Endodermal cell (in vitro differentiated cells): ENCODE measurements around the gene SLC2A1. TPM values are rescaled to one million over a fixed set of nuclear protein-coding genes. Genes with fewer than 3 reads are reported as not detected.

Experiments
- DNase-seq: peaks from one replicate; pipeline ENCODE4 v3.0.0-alpha.2; 2017
- H3K27ac ChIP-seq: 2 replicates; pipeline ENCODE4 v1.5.1; 2013; ENCODE audit warnings: mild to moderate bottlenecking, low read depth, low read length, moderate library complexity
- H3K27me3 ChIP-seq: 2 replicates; pipeline ENCODE4 v1.6.1; 2013; ENCODE audit warnings: mild to moderate bottlenecking, low read length, moderate library complexity; ENCODE audit not compliant: insufficient read depth, control insufficient read depth, poor library complexity, severe bottlenecking
- H3K36me3 ChIP-seq: 2 replicates; pipeline ENCODE4 v1.7.0; 2013; ENCODE audit warnings: mild to moderate bottlenecking, low read length, moderate library complexity; ENCODE audit not compliant: control insufficient read depth, insufficient read depth
- H3K4me1 ChIP-seq: one replicate; pipeline ENCODE4 v1.7.0; 2013; ENCODE audit warnings: low read length; ENCODE audit not compliant: control insufficient read depth, insufficient read depth
- H3K4me3 ChIP-seq: 2 replicates; pipeline ENCODE4 v1.5.1; 2013; ENCODE audit warnings: mild to moderate bottlenecking, low read length, moderate library complexity
- H3K9ac ChIP-seq: 2 replicates; pipeline ENCODE4 v1.6.1; 2013; ENCODE audit warnings: mild to moderate bottlenecking, low read length, moderate library complexity; ENCODE audit not compliant: poor library complexity, severe bottlenecking; ENCODE audit errors: extremely low read depth
- H3K9me3 ChIP-seq: 2 replicates; pipeline ENCODE4 v1.6.1; 2013; ENCODE audit warnings: mild to moderate bottlenecking, low read length, moderate library complexity; ENCODE audit not compliant: control insufficient read depth
- H3K27ac Mint-ChIP-seq: 2 replicates; pipeline ENCODE4 v1.8.0; 2020; ENCODE audit warnings: mixed read lengths
- H3K27me3 Mint-ChIP-seq: 2 replicates; pipeline ENCODE4 v1.8.0; 2021; ENCODE audit warnings: mild to moderate bottlenecking, mixed read lengths; ENCODE audit not compliant: insufficient read depth
- H3K36me3 Mint-ChIP-seq: 2 replicates; pipeline ENCODE4 v1.8.0; 2020; ENCODE audit warnings: low read depth, mixed read lengths
- H3K4me1 Mint-ChIP-seq: 2 replicates; pipeline ENCODE4 v1.8.0; 2020; ENCODE audit warnings: mixed read lengths
- H3K4me3 Mint-ChIP-seq: 2 replicates; pipeline ENCODE4 v1.8.0; 2020; ENCODE audit warnings: mild to moderate bottlenecking, moderate library complexity, mixed read lengths
- H3K9me3 Mint-ChIP-seq: 2 replicates; pipeline ENCODE4 v1.8.0; 2020; ENCODE audit warnings: mild to moderate bottlenecking, mixed read lengths
- CTCF ChIP-seq: fragments of 200-600 bp; sonication (generic); conservative IDR thresholded peaks from 2 replicates; pipeline ENCODE4 v1.5.0; 2021; ENCODE audit warnings: antibody characterized with exemption, mild to moderate bottlenecking
- WGBS, 2 experiments: methylation state at CpG; one replicate each; pipeline versions ENCODE4 v1.1.5 to v1.1.7; 2013; ENCODE audit warnings: missing lambda C conversion rate in 2 of 2, mixed read lengths in 1 of 2; ENCODE audit not compliant: insufficient coverage in 1 of 2, insufficient read length in 1 of 2; 5-methylcytosine and 5-hydroxymethylcytosine counted together
- total RNA-seq, 2 donors: library from RNA; stranded (reverse); fragmentation: NEBNext Ultra II Directional in 1 of 2; extraction: Animal tissue kit (Norgen Biotek cat#: 25700) in 1 of 2; gene quantifications; 2 replicates in 1 of 2; 3 replicates in 1 of 2; pipeline ENCODE4 v1.2.1, GENCODE V29; 2021

SLC2A1 gene
- total RNA-seq, 2 donors from 2014 or later: 42.5 to 69.7 TPM

GRCh38 chr1:42951588-42951987 is 7.1 kb downstream of the SLC2A1 start:
- Mint-ChIP-seq H3K9me3 (no peaks in the 10 kb centered on the region), H3K36me3 (peaks cover 28% of the 10 kb centered on the region), H3K4me3 (no peak overlapping the region), H3K4me1 (peaks cover 25% of the 10 kb centered on the region), H3K27ac (no peak overlapping the region), H3K27me3 (no peaks in the 10 kb centered on the region)
- Histone ChIP-seq H3K4me3 (no peak overlapping the region), H3K4me1 (no peaks in the 10 kb centered on the region), H3K9me3 (no peaks in the 10 kb centered on the region), H3K27ac (no peak overlapping the region), H3K9ac (no peak overlapping the region), H3K36me3 (peaks cover 10% of the 10 kb centered on the region), H3K27me3 (no peaks in the 10 kb centered on the region)
- TF ChIP-seq CTCF: no peak
- 92% methylated on average over 1 of the region's 1 CpG; no CpG with 5 or more reads in 1 of the 2 experiments for WGBS, 2 experiments
- no peak for DNase-seq

- H3K27me3 ChIP-seq: no peaks in the 10 kb centered on the region
- H3K36me3 Mint-ChIP-seq: peaks cover 21% of the 10 kb centered on the region
- H3K4me3 ChIP-seq: no peak overlapping the region
- H3K4me3 Mint-ChIP-seq: no peak overlapping the region
- H3K9me3 Mint-ChIP-seq: no peaks in the 10 kb centered on the region
- H3K27ac Mint-ChIP-seq: no peak overlapping the region
- no peaks in the 10 kb centered on the region for H3K9me3 ChIP-seq
- H3K27me3 Mint-ChIP-seq: no peaks in the 10 kb centered on the region
- no peak overlapping the region for H3K27ac ChIP-seq
- no peak overlapping the region for H3K9ac ChIP-seq
- 88 to 93% methylated on average over 2 to 5 of the region's 5 CpGs for WGBS, 2 experiments
- peaks cover 18% of the 10 kb centered on the region for H3K4me1 Mint-ChIP-seq
- no peak for DNase-seq
- no peak for TF ChIP-seq CTCF
- no peaks in the 10 kb centered on the region for H3K4me1 ChIP-seq
- peaks cover 6% of the 10 kb centered on the region for H3K36me3 ChIP-seq
Observed at GRCh38 chr1:42950116-42950481, 8.6 kb downstream of the SLC2A1 start.

GRCh38 chr1:42949312-42950115 is 9.2 kb downstream of the SLC2A1 start:
- no peaks in the 10 kb centered on the region for H3K9me3 ChIP-seq
- Mint-ChIP-seq H3K9me3 (no peaks in the 10 kb centered on the region), H3K27ac (peak overlapping the region; percentile 60), H3K27me3 (no peaks in the 10 kb centered on the region), H3K36me3 (peaks cover 15% of the 10 kb centered on the region), H3K4me1 (peaks cover 18% of the 10 kb centered on the region), H3K4me3 (no peak overlapping the region)
- H3K4me3 ChIP-seq: no peak overlapping the region
- no peaks in the 10 kb centered on the region for H3K27me3 ChIP-seq
- 85 to 89% methylated on average over 6 to 9 of the region's 9 CpGs for WGBS, 2 experiments
- no peaks in the 10 kb centered on the region for H3K4me1 ChIP-seq
- H3K36me3 ChIP-seq: peaks cover 1% of the 10 kb centered on the region
- no peak for TF ChIP-seq CTCF
- H3K9ac ChIP-seq: no peak overlapping the region
- no peak overlapping the region for H3K27ac ChIP-seq
- DNase-seq: no peak
